Osteoblast (primary cell): Measurements from ENCODE around the gene NKRF. TPM values are rescaled to one million over a fixed set of nuclear protein-coding genes. Genes with fewer than 3 reads are reported as not detected.
A peak's percentile ranks its signal among the peaks of the same experiment; 100 is the strongest.

Source experiments
- DNase-seq: peaks from one replicate; pipeline ENCODE4 v3.0.0; 2011; ENCODE audit warnings: low spot score, mixed read lengths; ENCODE audit not compliant: insufficient read length; ENCODE audit errors: missing footprints
- H2AFZ ChIP-seq: 2 replicates; pipeline ENCODE4 v1.6.0; 2011; ENCODE audit warnings: mild to moderate bottlenecking, low read length
- H3K27ac ChIP-seq: 2 replicates; pipeline ENCODE4 v1.5.1; 2011; ENCODE audit warnings: mild to moderate bottlenecking, low read depth, low read length, moderate library complexity
- H3K27me3 ChIP-seq: 2 replicates; pipeline ENCODE4 v1.6.0; 2012; ENCODE audit warnings: mild to moderate bottlenecking, control low read depth, inconsistent platforms, low read length, moderate library complexity; ENCODE audit not compliant: insufficient read depth
- H3K36me3 ChIP-seq: 2 replicates; pipeline ENCODE4 v1.5.1; 2011; ENCODE audit warnings: mild to moderate bottlenecking, low read length, control low read depth, moderate library complexity; ENCODE audit not compliant: insufficient read depth
- H3K4me1 ChIP-seq: 2 replicates; pipeline ENCODE4 v1.5.1; 2011; ENCODE audit warnings: mild to moderate bottlenecking, low read length, control low read depth, moderate library complexity; ENCODE audit not compliant: insufficient read depth
- H3K4me2 ChIP-seq: 2 replicates; pipeline ENCODE4 v1.6.0; 2011; ENCODE audit warnings: mild to moderate bottlenecking, low read length; ENCODE audit not compliant: insufficient read depth
- H3K4me3 ChIP-seq: fragments of 200-600 bp; sonication (generic); 3 replicates; pipeline ENCODE4 v1.5.1; 2012; ENCODE audit warnings: mild to moderate bottlenecking, low read length, inconsistent platforms; ENCODE audit not compliant: insufficient read depth
- H3K79me2 ChIP-seq: 2 replicates; pipeline ENCODE4 v1.6.0; 2012; ENCODE audit warnings: mild to moderate bottlenecking, low read length, control low read depth, inconsistent platforms; ENCODE audit not compliant: insufficient read depth
- H3K9me3 ChIP-seq: 2 replicates; pipeline ENCODE4 v1.5.1; 2011; ENCODE audit warnings: low read depth, low read length, control low read depth
- H4K20me1 ChIP-seq: 2 replicates; pipeline ENCODE4 v1.6.0; 2012; ENCODE audit warnings: mild to moderate bottlenecking, low read length, control low read depth; ENCODE audit not compliant: insufficient read depth
- CTCF ChIP-seq: IDR thresholded peaks from 2 replicates; pipeline ENCODE4 v1.5.1; 2011; ENCODE audit warnings: mild to moderate bottlenecking, low read depth, low read length, moderate library complexity; ENCODE audit errors: extremely low read depth
- total RNA-seq: library from RNA; depleted of rRNA; stranded (reverse); fragments of >200 nt; gene quantifications from 2 replicates; pipeline ENCODE4 v1.2.3, GENCODE V29; 2012

The NKRF gene
- total RNA-seq, 1 donor = 5.1 TPM

- no peak overlapping the region for H2AFZ ChIP-seq
- no peaks in the 10 kb centered on the region for H3K9me3 ChIP-seq
- TF ChIP-seq CTCF = no peak
- H4K20me1 ChIP-seq = no peaks in the 10 kb centered on the region
- H3K27me3 ChIP-seq = no peaks in the 10 kb centered on the region
- no peak for DNase-seq
- peaks cover 5% of the 10 kb centered on the region for H3K4me1 ChIP-seq
- no peak overlapping the region for H3K4me3 ChIP-seq
- peaks cover 17% of the 10 kb centered on the region for H3K36me3 ChIP-seq
- H3K79me2 ChIP-seq = peaks cover 15% of the 10 kb centered on the region
- H3K4me2 ChIP-seq = no peak overlapping the region
- H3K27ac ChIP-seq = no peak overlapping the region
Observed at GRCh38 chrX:119579414-119579813, 26.8 kb downstream of the NKRF start.

DNA sequence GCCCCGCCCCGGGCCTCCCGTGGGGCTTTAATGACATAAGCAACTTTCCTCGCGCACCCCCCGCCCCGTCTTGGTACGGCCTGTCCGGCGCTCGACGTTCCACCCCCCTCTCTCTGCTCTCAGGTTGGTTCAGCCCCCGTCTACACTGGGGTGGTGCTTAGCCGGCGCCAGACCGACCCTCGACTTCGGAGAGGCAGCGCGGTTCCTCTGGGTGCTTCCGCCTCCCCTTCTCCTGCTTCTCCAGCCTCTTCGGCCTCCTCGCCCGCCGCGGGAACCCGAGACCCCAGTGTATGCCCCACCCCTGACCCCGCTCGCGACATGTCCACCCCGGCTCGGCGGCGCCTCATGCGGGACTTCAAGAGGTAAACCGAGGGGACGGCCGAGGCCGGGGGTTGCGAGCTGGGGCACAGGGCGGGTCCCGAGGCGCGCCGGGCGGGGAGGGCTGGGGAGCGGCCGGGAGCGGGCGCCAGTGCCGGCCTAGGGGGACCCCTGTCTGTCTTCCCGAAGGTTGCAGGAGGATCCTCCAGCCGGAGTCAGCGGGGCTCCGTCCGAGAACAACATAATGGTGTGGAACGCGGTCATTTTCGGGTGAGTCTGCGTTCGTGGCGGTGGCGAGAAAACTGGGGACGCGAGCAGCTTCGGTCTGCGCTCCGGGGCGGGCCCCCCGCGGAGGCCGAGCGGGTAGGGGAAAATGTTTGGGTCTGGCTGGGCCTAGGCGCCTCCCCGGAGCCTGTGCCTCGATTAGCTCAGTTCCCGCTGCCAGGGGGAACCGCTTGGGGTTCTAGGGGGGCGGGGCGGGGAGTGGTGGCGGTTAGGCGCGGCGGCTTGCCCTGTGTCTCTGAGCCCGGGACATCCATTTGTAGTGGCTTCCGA lies 31.6 kb downstream of the NKRF start, which contains the start of gene UBE2A:
Gene UBE2A (plus strand): TSS at position 170 of the 873 bp plus-strand sequence. CDS start 149 bp downstream, at position 319.
- Histone ChIP-seq H3K79me2 (peaks cover 15% of the 10 kb centered on the region), H3K36me3 (peaks cover 3% of the 10 kb centered on the region), H3K4me2 (peak within 1 kb of the TSS; percentile 80), H2AFZ (peak within 1 kb of the TSS; percentile 85), H3K4me3 (peak within 1 kb of the TSS; percentile 79), H3K27me3 (no peaks in the 10 kb centered on the region), H3K4me1 (peaks cover 5% of the 10 kb centered on the region), H3K27ac (peak within 1 kb of the TSS; percentile 58), H3K9me3 (no peaks in the 10 kb centered on the region), H4K20me1 (no peaks in the 10 kb centered on the region)
- TF ChIP-seq CTCF = peak; percentile 9
- DNase-seq = peak; percentile 96

- H3K4me1 ChIP-seq = peaks cover 5% of the 10 kb centered on the region
- H3K36me3 ChIP-seq = peaks cover 3% of the 10 kb centered on the region
- peak overlapping the region; percentile 85 for H2AFZ ChIP-seq
- peak; percentile 88 for DNase-seq
- H3K4me2 ChIP-seq = peak overlapping the region; percentile 77
- TF ChIP-seq CTCF = no peak
- H4K20me1 ChIP-seq = no peaks in the 10 kb centered on the region
- H3K79me2 ChIP-seq = peaks cover 15% of the 10 kb centered on the region
- H3K9me3 ChIP-seq = no peaks in the 10 kb centered on the region
- peak overlapping the region; percentile 79 for H3K4me3 ChIP-seq
- no peaks in the 10 kb centered on the region for H3K27me3 ChIP-seq
- peak overlapping the region; percentile 58 for H3K27ac ChIP-seq
Observed at GRCh38 chrX:119573840-119574393, 32.3 kb downstream of the NKRF start.

GRCh38 chrX:119573222-119573621 lies 33.0 kb downstream of the NKRF start:
- no peak for TF ChIP-seq CTCF
- H3K4me3 ChIP-seq = peak overlapping the region; percentile 79
- peaks cover 15% of the 10 kb centered on the region for H3K79me2 ChIP-seq
- no peaks in the 10 kb centered on the region for H4K20me1 ChIP-seq
- no peaks in the 10 kb centered on the region for H3K9me3 ChIP-seq
- H3K36me3 ChIP-seq = peaks cover 3% of the 10 kb centered on the region
- H3K27me3 ChIP-seq = no peaks in the 10 kb centered on the region
- H3K4me2 ChIP-seq = peak overlapping the region; percentile 77
- H3K4me1 ChIP-seq = peaks cover 5% of the 10 kb centered on the region
- H2AFZ ChIP-seq = peak overlapping the region; percentile 84
- DNase-seq = no peak
- H3K27ac ChIP-seq = no peak overlapping the region
